ENCODE data around the gene C4orf50.
A peak's percentile ranks its signal among the peaks of the same experiment; 100 is the strongest.

Gene C4orf50

GRCh38 chr4:5959211-5959982 is 58.8 kb downstream of the C4orf50 start:
- Mint-ChIP-seq H3K9me3 (no peaks in the 10 kb centered on the region), H3K4me1 (peaks cover 65% of the 10 kb centered on the region), H3K27me3 (ENCODE audit: low read depth, poor library complexity) (peaks cover 23% of the 10 kb centered on the region), H3K4me3 (no peak overlapping the region), H3K27ac (no peak overlapping the region), H3K36me3 (ENCODE audit: low read depth) (no peaks in the 10 kb centered on the region)
- TF ChIP-seq, protein P1, sequence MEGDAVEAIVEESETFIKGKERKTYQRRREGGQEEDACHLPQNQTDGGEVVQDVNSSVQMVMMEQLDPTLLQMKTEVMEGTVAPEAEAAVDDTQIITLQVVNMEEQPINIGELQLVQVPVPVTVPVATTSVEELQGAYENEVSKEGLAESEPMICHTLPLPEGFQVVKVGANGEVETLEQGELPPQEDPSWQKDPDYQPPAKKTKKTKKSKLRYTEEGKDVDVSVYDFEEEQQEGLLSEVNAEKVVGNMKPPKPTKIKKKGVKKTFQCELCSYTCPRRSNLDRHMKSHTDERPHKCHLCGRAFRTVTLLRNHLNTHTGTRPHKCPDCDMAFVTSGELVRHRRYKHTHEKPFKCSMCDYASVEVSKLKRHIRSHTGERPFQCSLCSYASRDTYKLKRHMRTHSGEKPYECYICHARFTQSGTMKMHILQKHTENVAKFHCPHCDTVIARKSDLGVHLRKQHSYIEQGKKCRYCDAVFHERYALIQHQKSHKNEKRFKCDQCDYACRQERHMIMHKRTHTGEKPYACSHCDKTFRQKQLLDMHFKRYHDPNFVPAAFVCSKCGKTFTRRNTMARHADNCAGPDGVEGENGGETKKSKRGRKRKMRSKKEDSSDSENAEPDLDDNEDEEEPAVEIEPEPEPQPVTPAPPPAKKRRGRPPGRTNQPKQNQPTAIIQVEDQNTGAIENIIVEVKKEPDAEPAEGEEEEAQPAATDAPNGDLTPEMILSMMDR (IDR thresholded peaks at IDR 0.05), result no peak
- DNase-seq, result no peak

- no peak for DNase-seq
- H3K4me1 Mint-ChIP-seq, result peaks cover 69% of the 10 kb centered on the region
- TF ChIP-seq, protein P1 (IDR thresholded peaks at IDR 0.05), result no peak
Measured at GRCh38 chr4:5958199-5958735, 60.0 kb downstream of the C4orf50 start.

DNA sequence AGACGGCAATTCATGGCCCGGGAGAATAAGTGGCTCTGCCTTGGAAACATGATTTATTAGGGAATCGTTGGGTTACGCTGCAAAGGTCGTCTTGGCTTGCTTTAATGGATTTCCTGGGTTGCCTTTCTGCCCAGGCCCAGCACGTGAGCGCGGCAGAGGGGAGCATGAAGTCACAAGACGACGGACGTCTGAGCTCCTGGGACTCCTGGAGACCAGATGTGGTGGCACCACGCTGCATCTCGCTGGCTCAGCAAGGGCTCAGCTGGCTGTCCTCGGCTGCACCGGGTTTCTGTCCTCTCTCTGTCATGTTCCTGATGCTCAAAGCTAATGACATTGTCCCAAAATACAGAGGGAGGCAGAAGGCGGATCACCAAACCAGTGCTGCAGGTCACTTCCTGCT is 61.2 kb downstream of the C4orf50 start:
- Mint-ChIP-seq H3K9me3 (no peaks in the 10 kb centered on the region), H3K4me3 (no peak overlapping the region), H3K27ac (peak overlapping the region; percentile 59), H3K36me3 (ENCODE audit: low read depth) (no peaks in the 10 kb centered on the region), H3K27me3 (ENCODE audit: low read depth, poor library complexity) (peaks cover 26% of the 10 kb centered on the region), H3K4me1 (peaks cover 75% of the 10 kb centered on the region)
- TF ChIP-seq, protein P1 (IDR thresholded peaks at IDR 0.05), result no peak
- no peak for DNase-seq

More at GRCh38 chr4:5958199-5958735, 60.0 kb downstream of the C4orf50 start:
- H3K27ac Mint-ChIP-seq, result no peak overlapping the region
- no peaks in the 10 kb centered on the region for H3K36me3 Mint-ChIP-seq (ENCODE audit: low read depth)
- peaks cover 23% of the 10 kb centered on the region for H3K27me3 Mint-ChIP-seq (ENCODE audit: low read depth, poor library complexity)
- H3K9me3 Mint-ChIP-seq, result no peaks in the 10 kb centered on the region
- H3K4me3 Mint-ChIP-seq, result no peak overlapping the region

GRCh38 chr4:5956285-5957021 is 61.8 kb downstream of the C4orf50 start:
- peak overlapping the region; percentile 59 for H3K27ac Mint-ChIP-seq
- TF ChIP-seq, protein P1 (IDR thresholded peaks at IDR 0.05), result no peak
- H3K36me3 Mint-ChIP-seq (ENCODE audit: low read depth), result no peaks in the 10 kb centered on the region
- peak; percentile 59 for DNase-seq
- no peak overlapping the region for H3K4me3 Mint-ChIP-seq
- H3K9me3 Mint-ChIP-seq, result no peaks in the 10 kb centered on the region
- peaks cover 31% of the 10 kb centered on the region for H3K27me3 Mint-ChIP-seq (ENCODE audit: low read depth, poor library complexity)
- H3K4me1 Mint-ChIP-seq, result peaks cover 79% of the 10 kb centered on the region

DNA sequence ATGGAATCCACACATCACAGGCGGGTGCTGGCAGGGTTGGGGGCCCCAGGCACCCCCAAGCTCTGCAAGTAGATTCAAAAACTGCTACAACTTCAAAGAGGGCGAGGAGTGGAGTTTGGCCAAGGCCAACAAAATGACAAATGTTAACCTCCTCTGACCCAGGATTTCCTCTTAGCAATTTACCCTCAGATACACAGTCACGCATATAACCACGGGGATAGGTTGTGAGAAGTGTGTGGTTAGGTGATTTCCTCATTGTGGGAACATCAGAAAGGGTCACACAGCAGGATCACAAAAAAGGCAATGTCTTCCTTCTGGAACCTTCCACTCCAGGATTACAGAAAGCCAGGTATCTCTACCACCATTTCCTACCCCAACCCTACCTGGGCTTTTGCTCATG is 62.4 kb downstream of the C4orf50 start:
- H3K4me1 Mint-ChIP-seq, result peaks cover 79% of the 10 kb centered on the region
- TF ChIP-seq, protein P1 (IDR thresholded peaks at IDR 0.05), result no peak
- H3K9me3 Mint-ChIP-seq, result no peaks in the 10 kb centered on the region
- peaks cover 29% of the 10 kb centered on the region for H3K27me3 Mint-ChIP-seq (ENCODE audit: low read depth, poor library complexity)
- H3K4me3 Mint-ChIP-seq, result no peak overlapping the region
- no peaks in the 10 kb centered on the region for H3K36me3 Mint-ChIP-seq (ENCODE audit: low read depth)
- DNase-seq, result no peak
- no peak overlapping the region for H3K27ac Mint-ChIP-seq

Measured in nephron progenitor cell (in vitro differentiated cells).